Measurements from ENCODE around the gene ARHGEF25.
A peak's percentile ranks its signal among the peaks of the same experiment; 100 is the strongest.

Gene ARHGEF25

GRCh38 chr12:57609101-57609780, 2.0 kb upstream of the ARHGEF25 start:
- Mint-ChIP-seq H3K36me3 (ENCODE audit: low read depth) (peaks cover 3% of the 10 kb centered on the region), H3K27ac (no peak overlapping the region), H3K4me1 (ENCODE audit: low read depth) (peaks cover 14% of the 10 kb centered on the region), H3K27me3 (ENCODE audit: low read depth) (peaks cover 24% of the 10 kb centered on the region), H3K4me3 (no peak overlapping the region), H3K9me3 (no peaks in the 10 kb centered on the region)
- no peak for DNase-seq (ENCODE audit: low spot score)

GRCh38 chr12:57609781-57610553, 1.3 kb upstream of the ARHGEF25 start:
- Mint-ChIP-seq H3K27me3 (ENCODE audit: low read depth) (peaks cover 31% of the 10 kb centered on the region), H3K9me3 (no peaks in the 10 kb centered on the region), H3K4me1 (ENCODE audit: low read depth) (peaks cover 13% of the 10 kb centered on the region), H3K27ac (no peak overlapping the region), H3K4me3 (peak overlapping the region; percentile 75), H3K36me3 (ENCODE audit: low read depth) (peaks cover 3% of the 10 kb centered on the region)
- DNase-seq (ENCODE audit: low spot score): no peak

GRCh38 chr12:57610554-57611107, 604 bp upstream of the ARHGEF25 start:
- no peak for DNase-seq (ENCODE audit: low spot score)
- Mint-ChIP-seq H3K9me3 (no peaks in the 10 kb centered on the region), H3K36me3 (ENCODE audit: low read depth) (peaks cover 3% of the 10 kb centered on the region), H3K4me3 (peak overlapping the region; percentile 75), H3K27ac (no peak overlapping the region), H3K4me1 (ENCODE audit: low read depth) (peaks cover 8% of the 10 kb centered on the region), H3K27me3 (ENCODE audit: low read depth) (peaks cover 35% of the 10 kb centered on the region)

GRCh38 chr12:57611827-57612710, 834 bp downstream of the ARHGEF25 start:
- no peaks in the 10 kb centered on the region for H3K9me3 Mint-ChIP-seq
- no peak for DNase-seq (ENCODE audit: low spot score)
- peak overlapping the region; percentile 56 for H3K4me3 Mint-ChIP-seq
- H3K27ac Mint-ChIP-seq: no peak overlapping the region
- H3K36me3 Mint-ChIP-seq (ENCODE audit: low read depth): peaks cover 3% of the 10 kb centered on the region
- peaks cover 6% of the 10 kb centered on the region for H3K4me1 Mint-ChIP-seq (ENCODE audit: low read depth)
- peaks cover 39% of the 10 kb centered on the region for H3K27me3 Mint-ChIP-seq (ENCODE audit: low read depth)

- Mint-ChIP-seq H3K27me3 (ENCODE audit: low read depth) (peaks cover 47% of the 10 kb centered on the region), H3K9me3 (no peaks in the 10 kb centered on the region), H3K36me3 (ENCODE audit: low read depth) (peaks cover 3% of the 10 kb centered on the region), H3K4me3 (no peak overlapping the region), H3K27ac (no peak overlapping the region), H3K4me1 (ENCODE audit: low read depth) (peaks cover 6% of the 10 kb centered on the region)
- no peak for DNase-seq (ENCODE audit: low spot score)
Measured at GRCh38 chr12:57612711-57613426, 1.6 kb downstream of the ARHGEF25 start.

GRCh38 chr12:57613427-57614109, 2.3 kb downstream of the ARHGEF25 start:
- no peak overlapping the region for H3K4me3 Mint-ChIP-seq
- H3K27ac Mint-ChIP-seq: no peak overlapping the region
- H3K27me3 Mint-ChIP-seq (ENCODE audit: low read depth): peaks cover 54% of the 10 kb centered on the region
- H3K36me3 Mint-ChIP-seq (ENCODE audit: low read depth): peaks cover 3% of the 10 kb centered on the region
- no peak for DNase-seq (ENCODE audit: low spot score)
- no peaks in the 10 kb centered on the region for H3K9me3 Mint-ChIP-seq
- peaks cover 6% of the 10 kb centered on the region for H3K4me1 Mint-ChIP-seq (ENCODE audit: low read depth)

GRCh38 chr12:57614178-57614947, 3.1 kb downstream of the ARHGEF25 start:
- peaks cover 62% of the 10 kb centered on the region for H3K27me3 Mint-ChIP-seq (ENCODE audit: low read depth)

GRCh38 chr12:57614948-57615500, 3.8 kb downstream of the ARHGEF25 start:
- Mint-ChIP-seq H3K4me3 (no peak overlapping the region), H3K27ac (no peak overlapping the region), H3K36me3 (ENCODE audit: low read depth) (peaks cover 1% of the 10 kb centered on the region), H3K27me3 (ENCODE audit: low read depth) (peaks cover 66% of the 10 kb centered on the region), H3K4me1 (ENCODE audit: low read depth) (peaks cover 9% of the 10 kb centered on the region), H3K9me3 (no peaks in the 10 kb centered on the region)
- no peak for DNase-seq (ENCODE audit: low spot score)

More at GRCh38 chr12:57614178-57614947, 3.1 kb downstream of the ARHGEF25 start:
- no peak overlapping the region for H3K27ac Mint-ChIP-seq
- H3K36me3 Mint-ChIP-seq (ENCODE audit: low read depth): peaks cover 1% of the 10 kb centered on the region
- peaks cover 9% of the 10 kb centered on the region for H3K4me1 Mint-ChIP-seq (ENCODE audit: low read depth)
- DNase-seq (ENCODE audit: low spot score): no peak
- H3K4me3 Mint-ChIP-seq: no peak overlapping the region
- no peaks in the 10 kb centered on the region for H3K9me3 Mint-ChIP-seq

- Mint-ChIP-seq H3K9me3 (no peaks in the 10 kb centered on the region), H3K36me3 (ENCODE audit: low read depth) (no peaks in the 10 kb centered on the region), H3K4me1 (ENCODE audit: low read depth) (peaks cover 7% of the 10 kb centered on the region), H3K4me3 (no peak overlapping the region), H3K27ac (no peak overlapping the region), H3K27me3 (ENCODE audit: low read depth) (peaks cover 70% of the 10 kb centered on the region)
- no peak for DNase-seq (ENCODE audit: low spot score)
Measured at GRCh38 chr12:57615637-57616036, 4.4 kb downstream of the ARHGEF25 start.

- DNase-seq (ENCODE audit: low spot score): no peak
- peaks cover 79% of the 10 kb centered on the region for H3K27me3 Mint-ChIP-seq (ENCODE audit: low read depth)
- no peaks in the 10 kb centered on the region for H3K9me3 Mint-ChIP-seq
- no peak overlapping the region for H3K4me3 Mint-ChIP-seq
- no peaks in the 10 kb centered on the region for H3K36me3 Mint-ChIP-seq (ENCODE audit: low read depth)
- H3K4me1 Mint-ChIP-seq (ENCODE audit: low read depth): peaks cover 13% of the 10 kb centered on the region
- H3K27ac Mint-ChIP-seq: no peak overlapping the region
Measured at GRCh38 chr12:57616383-57617101, 5.3 kb downstream of the ARHGEF25 start.

- Mint-ChIP-seq H3K27me3 (ENCODE audit: low read depth) (peaks cover 81% of the 10 kb centered on the region), H3K4me1 (ENCODE audit: low read depth) (peaks cover 16% of the 10 kb centered on the region), H3K9me3 (no peaks in the 10 kb centered on the region), H3K27ac (no peak overlapping the region), H3K36me3 (ENCODE audit: low read depth) (no peaks in the 10 kb centered on the region), H3K4me3 (no peak overlapping the region)
- DNase-seq (ENCODE audit: low spot score): no peak
Measured at GRCh38 chr12:57617942-57618341, 6.7 kb downstream of the ARHGEF25 start.

All from T-helper 2 cell treated with Interferon-gamma antibody and Interleukin-4, amounts not matched to agents 5 μg/mL and 100 μg/mL, for 36 hours (primary cell).